Measurements from ENCODE around the gene AK9.

- TF ChIP-seq GATA3 (IDR thresholded peaks at IDR 0.05; ENCODE audit: low read depth, low read length) (no peak), GATA2 (IDR thresholded peaks at IDR 0.05; ENCODE audit: low read depth, low read length) (no peak)
These were observed 49.8 kb upstream of the AK9 start for GRCh38 chr6:109740787-109741186.
